Measurements from ENCODE around the gene SPDEF.

The SPDEF gene

GRCh38 chr6:34535199-34535598, 20.9 kb downstream of the SPDEF start:
- no peak for DNase-seq (ENCODE audit: low read depth, low spot score)
- no peak overlapping the region for H3K4me3 ChIP-seq (ENCODE audit: low read length)

- DNase-seq (ENCODE audit: low read depth, low spot score) = no peak
- no peak overlapping the region for H3K4me3 ChIP-seq (ENCODE audit: low read length)
Observed at GRCh38 chr6:34534656-34535055, 21.5 kb downstream of the SPDEF start.

- no peak for DNase-seq (ENCODE audit: low read depth, low spot score)
- H3K4me3 ChIP-seq (ENCODE audit: low read length) = no peak overlapping the region
Observed at GRCh38 chr6:34534146-34534545, 22.0 kb downstream of the SPDEF start.

GRCh38 chr6:34532230-34532629, 23.9 kb downstream of the SPDEF start:
- H3K4me3 ChIP-seq (ENCODE audit: low read length) = no peak overlapping the region
- DNase-seq (ENCODE audit: low read depth, low spot score) = no peak

- DNase-seq (ENCODE audit: low read depth, low spot score) = peak; percentile 38
- H3K4me3 ChIP-seq (ENCODE audit: low read length) = no peak overlapping the region
Observed at GRCh38 chr6:34531580-34532201, 24.4 kb downstream of the SPDEF start.

GRCh38 chr6:34530753-34531365, 25.3 kb downstream of the SPDEF start:
- H3K4me3 ChIP-seq (ENCODE audit: low read length) = no peak overlapping the region
- no peak for DNase-seq (ENCODE audit: low read depth, low spot score)

- no peak for DNase-seq (ENCODE audit: low read depth, low spot score)
Observed at GRCh38 chr6:34529665-34530327, 26.3 kb downstream of the SPDEF start.

GRCh38 chr6:34528996-34529664, 27.0 kb downstream of the SPDEF start:
- no peak overlapping the region for H3K4me3 ChIP-seq (ENCODE audit: low read length)
- no peak for DNase-seq (ENCODE audit: low read depth, low spot score)

More at GRCh38 chr6:34529665-34530327, 26.3 kb downstream of the SPDEF start:
- no peak overlapping the region for H3K4me3 ChIP-seq (ENCODE audit: low read length)

GRCh38 chr6:34527751-34528670, 28.1 kb downstream of the SPDEF start:
- H3K4me3 ChIP-seq (ENCODE audit: low read length) = no peak overlapping the region
- DNase-seq (ENCODE audit: low read depth, low spot score) = no peak

- peak; percentile 83 for DNase-seq (ENCODE audit: low read depth, low spot score)
- H3K4me3 ChIP-seq (ENCODE audit: low read length) = peak overlapping the region; percentile 36
Observed at GRCh38 chr6:34526992-34527728, 29.0 kb downstream of the SPDEF start.

- H3K4me3 ChIP-seq (ENCODE audit: low read length) = peak overlapping the region; percentile 14
- DNase-seq (ENCODE audit: low read depth, low spot score) = no peak
Observed at GRCh38 chr6:34526241-34526972, 29.7 kb downstream of the SPDEF start.

GRCh38 chr6:34525431-34526175, 30.5 kb downstream of the SPDEF start:
- DNase-seq (ENCODE audit: low read depth, low spot score) = no peak
- H3K4me3 ChIP-seq (ENCODE audit: low read length) = no peak overlapping the region

GRCh38 chr6:34524971-34525370, 31.2 kb downstream of the SPDEF start:
- no peak for DNase-seq (ENCODE audit: low read depth, low spot score)
- no peak overlapping the region for H3K4me3 ChIP-seq (ENCODE audit: low read length)

- no peak for DNase-seq (ENCODE audit: low read depth, low spot score)
- H3K4me3 ChIP-seq (ENCODE audit: low read length) = no peak overlapping the region
Observed at GRCh38 chr6:34524499-34524898, 31.6 kb downstream of the SPDEF start.

GRCh38 chr6:34523441-34524206, 32.5 kb downstream of the SPDEF start:
- no peak overlapping the region for H3K4me3 ChIP-seq (ENCODE audit: low read length)
- no peak for DNase-seq (ENCODE audit: low read depth, low spot score)

- no peak overlapping the region for H3K4me3 ChIP-seq (ENCODE audit: low read length)
- no peak for DNase-seq (ENCODE audit: low read depth, low spot score)
Observed at GRCh38 chr6:34522761-34523160, 33.4 kb downstream of the SPDEF start.
